ENCODE measurements around the gene ANKRD40CL.

- TF ChIP-seq CTCF (IDR thresholded peaks at IDR 0.05) (no peak), POLR2AphosphoS5 (IDR thresholded peaks at IDR 0.05) (no peak)
These were observed 41.1 kb upstream of the ANKRD40CL start for GRCh38 chr17:50808413-50808812.
